K562 (cell line): ENCODE results near the gene GALT. TPM values are rescaled to one million over a fixed set of nuclear protein-coding genes. Genes with fewer than 3 reads are reported as not detected.

Experiments
- ATAC-seq: fragments of 200-7000 bp; cut with Tn5 transposase; 3 replicates; pipeline ENCODE4 v1.9.1; 2020; ENCODE audit warnings: moderate library complexity
- BruUV-seq: library from RNA; stranded (reverse); fragments of 400-500 nt; replicated peaks from 2 replicates; lab custom pipeline; 2021; lab: Mats Ljungman, UMichigan
- CTCF ChIA-PET: fragments of 300-600 bp; formaldehyde crosslinking; extraction: SDS; loops from one replicate; lab custom pipeline; 2021; ENCODE audit warnings: low intra/inter-chr PET ratio; lab: Yijun Ruan, JAX
- POLR2A ChIA-PET: fragments of 300-600, 350-650 bp; sonication (Branson Sonifier 250); formaldehyde crosslinking; extraction: SDS; loops from one replicate; lab custom pipeline; 2021; ENCODE audit warnings: antibody characterized with exemption, inconsistent platforms; lab: Yijun Ruan, JAX
- DNase-seq, 4 experiments: peaks; one replicate each; pipeline versions ENCODE4 v3.0.0 to v3.0.0-alpha.2; 2011 to 2018; ENCODE audit warnings: low spot score in 3 of 4, mixed read lengths in 3 of 4; ENCODE audit errors: extremely low read depth in 1 of 4
- FAIRE-seq: peaks from 2 replicates; lab custom pipeline; 2011; peaks lifted over from hg19 to GRCh38; lab: Jason Lieb, UNC
- H2AFZ ChIP-seq: 2 replicates; pipeline ENCODE4 v1.6.0; 2011; ENCODE audit warnings: low read depth, low read length, control low read depth, inconsistent platforms
- H3K27ac ChIP-seq: fragments of 200-600 bp; 3 replicates; pipeline ENCODE4 v1.8.0; 2011; ENCODE audit warnings: low read depth, mild to moderate bottlenecking, control low read depth, inconsistent platforms, low read length, moderate library complexity, mixed read lengths; ENCODE audit errors: extremely low read depth
- H3K27me3 ChIP-seq, 2 experiments: fragments of 300-600 bp in 1 of 2; 2 replicates in 1 of 2; 3 replicates in 1 of 2; pipeline versions ENCODE4 v1.6.0 to v1.8.0; 2011; ENCODE audit warnings: inconsistent platforms in 2 of 2, low read length in 2 of 2, mild to moderate bottlenecking in 1 of 2, mixed read lengths in 1 of 2, moderate library complexity in 1 of 2; ENCODE audit not compliant: control insufficient read depth in 2 of 2, insufficient read depth in 2 of 2
- H3K36me3 ChIP-seq: fragments of 300-600 bp; 3 replicates; pipeline ENCODE4 v1.8.0; 2011; ENCODE audit warnings: mild to moderate bottlenecking, low read length, inconsistent platforms; ENCODE audit not compliant: control insufficient read depth, insufficient read depth
- H3K4me1 ChIP-seq, 2 experiments: fragments of 200-600 bp in 1 of 2; replicated peaks in 1 of 2; 2 replicates in 1 of 2; 3 replicates in 1 of 2; pipeline versions ENCODE4 v1.5.1 to v1.8.0; 2011; ENCODE audit warnings: inconsistent platforms in 2 of 2, low read length in 2 of 2, mild to moderate bottlenecking in 1 of 2, mixed read lengths in 1 of 2, moderate library complexity in 1 of 2; ENCODE audit not compliant: control insufficient read depth in 2 of 2, insufficient read depth in 2 of 2
- H3K4me2 ChIP-seq: 2 replicates; pipeline ENCODE4 v1.6.1; 2011; ENCODE audit warnings: low read length, control low read depth, inconsistent platforms, mixed read lengths; ENCODE audit not compliant: insufficient read depth
- H3K4me3 ChIP-seq: fragments of 200-600 bp; sonication (generic), shearing (Covaris generic); 2 replicates; pipeline ENCODE4 v1.5.1; 2016; ENCODE audit warnings: control low read depth, inconsistent platforms
- H3K79me2 ChIP-seq: fragments of 200-600 bp; 3 replicates; pipeline ENCODE4 v1.8.0; 2011; ENCODE audit warnings: low read length, inconsistent platforms; ENCODE audit not compliant: control insufficient read depth, insufficient read depth
- H3K9ac ChIP-seq, 2 experiments: 2 replicates each; pipeline versions ENCODE4 v1.6.0 to v1.6.1; 2011; ENCODE audit warnings: low read depth in 2 of 2, low read length in 2 of 2, control low read depth in 1 of 2, inconsistent platforms in 1 of 2, mild to moderate bottlenecking in 1 of 2, mixed read lengths in 1 of 2; ENCODE audit not compliant: insufficient read depth in 1 of 2
- H3K9me1 ChIP-seq: one replicate; pipeline ENCODE4 v1.6.0; 2011; ENCODE audit warnings: inconsistent platforms, mild to moderate bottlenecking, low read length, moderate library complexity; ENCODE audit not compliant: control insufficient read depth, insufficient read depth
- H3K9me3 ChIP-seq: replicated peaks from 2 replicates; pipeline ENCODE4 v1.5.1; 2011; ENCODE audit warnings: low read depth, low read length, inconsistent platforms; ENCODE audit not compliant: control insufficient read depth, insufficient read depth
- H4K20me1 ChIP-seq: replicated peaks from 2 replicates; pipeline ENCODE4 v1.6.1; 2011; ENCODE audit warnings: low read length, inconsistent platforms, mixed read lengths; ENCODE audit not compliant: control insufficient read depth, insufficient read depth
- ARID1B ChIP-seq: fragments of 450-650 bp; IDR thresholded peaks from 2 replicates; pipeline ENCODE4 v1.6.1; 2016; ENCODE audit warnings: antibody characterized with exemption, mild to moderate bottlenecking, inconsistent platforms
- CSDE1 ChIP-seq, 2 experiments: fragments of 450-650 bp; IDR thresholded peaks; 2 replicates each; pipeline ENCODE4 v1.6.1; 2016; ENCODE audit warnings: mild to moderate bottlenecking in 1 of 2
- MEIS2 ChIP-seq: fragments of 450-650 bp; IDR thresholded peaks from 2 replicates; pipeline ENCODE4 v1.6.1; 2014; ENCODE audit warnings: mild to moderate bottlenecking; ENCODE audit not compliant: partially characterized antibody
- PHB2 ChIP-seq: fragments of 450-650 bp; IDR thresholded peaks from 2 replicates; pipeline ENCODE4 v1.6.1; 2017; ENCODE audit warnings: low read depth
- SAFB ChIP-seq: fragments of 200-400 bp; formaldehyde crosslinking; IDR thresholded peaks from 2 replicates; pipeline ENCODE4 v1.6.1; 2017; ENCODE audit warnings: low read depth, low read length, borderline replicate concordance
- SAFB2 ChIP-seq: fragments of 200-400 bp; formaldehyde crosslinking; IDR thresholded peaks from 2 replicates; pipeline ENCODE4 v1.6.1; 2018; ENCODE audit warnings: borderline replicate concordance, low read length, low read depth, moderate library complexity; ENCODE audit not compliant: severe bottlenecking
- XRCC4 ChIP-seq: IDR thresholded peaks from one replicate; pipeline ENCODE4 v1.6.1; 2011; ENCODE audit not compliant: insufficient read depth, insufficient read length; ENCODE audit errors: extremely low read depth
- ZNF280A ChIP-seq: fragments of 450-650 bp; IDR thresholded peaks from 2 replicates; pipeline ENCODE4 v1.6.1; 2018; ENCODE audit warnings: mild to moderate bottlenecking, low read depth; ENCODE audit not compliant: partially characterized antibody
- ZNF512 ChIP-seq: IDR thresholded peaks from 2 replicates; pipeline ENCODE4 v1.6.1; 2016; ENCODE audit warnings: missing genetic modification characterization, missing compliant biosample characterization
- WGBS: fragments of 100-300 bp; shearing (Covaris generic); methylation state at CpG from one replicate; pipeline ENCODE4 v1.1.6; 2016; ENCODE audit warnings: low coverage, mixed read lengths; ENCODE audit not compliant: insufficient coverage; ENCODE audit errors: missing lambda C conversion rate; 5-methylcytosine and 5-hydroxymethylcytosine counted together
- in situ Hi-C: fragments of 300-500 bp; cut with MboI; formaldehyde crosslinking; loops from 4 replicates; pipeline ENCODE4 v1.15.0; 2018; ENCODE audit warnings: inconsistent platforms, mixed read lengths
- intact Hi-C: fragments of 100-400 bp; cut with micrococcal nuclease; formaldehyde crosslinking; loops from 2 replicates; pipeline ENCODE4 v1.14.2; 2022
- polyA plus RNA-seq, 8 experiments: library from polyadenylated mRNA; depleted of rRNA in 4 of 8; stranded (reverse) in 5 of 8; unstranded in 3 of 8; fragments of >200 nt; fragmentation: Nextera tagmentation in 2 of 8; fragmentation: Illumina TruSeq in 1 of 8; extraction: Ambion mirVana in 2 of 8; extraction: Trizol in 1 of 8; gene quantifications; 2 replicates each; pipeline versions ENCODE4 v1.2.1 to v1.2.3, GENCODE V29; 2011 to 2014; ENCODE audit warnings: inconsistent platforms in 1 of 8, missing spikeins in 1 of 8
- total RNA-seq, 7 experiments: library from RNA; depleted of rRNA in 6 of 7; stranded (reverse); fragments of >200 nt in 6 of 7; fragmentation: Illumina TruSeq in 2 of 7; extraction: Trizol in 2 of 7; gene quantifications; 2 replicates each; pipeline versions ENCODE4 v1.2.1 to v1.2.3, GENCODE V29; 2011 to 2021; ENCODE audit warnings: low replicate concordance in 1 of 7
- TF ChIP-seq, protein P1 (sequence below): sonication (generic); formaldehyde crosslinking; IDR thresholded peaks from 2 replicates; pipeline ENCODE4 v1.8.0; 2022; ENCODE audit warnings: mild to moderate bottlenecking, missing genetic modification reagents
- TF ChIP-seq, protein P2 (sequence below): fragments of 450-650 bp; IDR thresholded peaks from 2 replicates; pipeline ENCODE4 v1.6.1; 2016; ENCODE audit warnings: missing biosample characterization, missing genetic modification characterization

GALT gene
- total and polyA plus RNA-seq, 9 of the 15 experiments (the other 6 are each of a cell fraction or from before 2014, with no cell fraction given), result 7.3 to 29.2 (median 15.6) TPM

DNA sequence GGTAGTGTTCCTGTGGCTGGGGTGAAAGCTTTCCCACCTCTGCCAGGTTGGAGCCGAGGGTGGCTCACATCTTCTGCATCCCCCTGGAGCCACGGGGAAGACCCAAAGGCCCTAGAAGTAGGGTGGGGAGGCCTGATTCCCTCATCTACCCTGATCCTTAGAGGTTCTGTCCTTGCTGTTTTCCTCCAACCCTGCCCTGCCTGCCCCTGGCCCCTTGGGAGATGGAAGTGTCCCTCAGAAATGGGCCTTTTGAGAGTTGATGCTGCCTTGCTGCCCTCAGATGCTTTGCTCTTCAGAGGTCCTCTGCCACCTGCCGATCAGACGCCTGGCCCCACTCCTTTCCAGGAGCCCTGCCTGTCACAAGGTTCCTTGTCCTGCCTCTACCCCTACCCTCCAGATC, 38.3 kb downstream of the GALT start:
- Histone ChIP-seq H3K27me3 (no peaks in the 10 kb centered on the region), H3K4me2 (no peak overlapping the region), H3K4me1 (no peaks in the 10 kb centered on the region), H2AFZ (no peak overlapping the region), H3K36me3 (no peaks in the 10 kb centered on the region), H3K79me2 (no peaks in the 10 kb centered on the region), H3K9me3 (no peaks in the 10 kb centered on the region), H3K27ac (no peak overlapping the region), H4K20me1 (no peaks in the 10 kb centered on the region), H3K9me1 (no peaks in the 10 kb centered on the region), H3K9ac (no peak overlapping the region)
- DNase-seq (no peak), FAIRE-seq (no peak)
- WGBS, result 11% methylated on average over 2 of the region's 4 CpGs
- ChIA-PET POLR2A (no interaction called here), CTCF (no interaction called here)
- BruUV-seq, result no TSS peak
- in situ Hi-C loops, result no loop called here
- TF ChIP-seq MEIS2, result no peak
- TF ChIP-seq, all 486 proteins: peak for 0
- intact Hi-C loops, result no loop called here
- no peak overlapping the region for H3K4me3 ChIP-seq
- ATAC-seq, result no peak

- no TSS peak for BruUV-seq
- H3K4me2 ChIP-seq, result no peak overlapping the region
- H3K36me3 ChIP-seq, result no peaks in the 10 kb centered on the region
- no peaks in the 10 kb centered on the region for H3K4me1 ChIP-seq
- no peak overlapping the region for H3K27ac ChIP-seq
- no peaks in the 10 kb centered on the region for H3K9me3 ChIP-seq
- no peaks in the 10 kb centered on the region for H3K9me1 ChIP-seq
- DNase-seq (no peak), FAIRE-seq (no peak), ATAC-seq (no peak)
- 31% methylated on average over 4 of the region's 4 CpGs for WGBS
- in situ Hi-C loops, result no loop called here
- H3K27me3 ChIP-seq, result no peaks in the 10 kb centered on the region
- no peaks in the 10 kb centered on the region for H4K20me1 ChIP-seq
- intact Hi-C loops, result no loop called here
- H2AFZ ChIP-seq, result no peak overlapping the region
- H3K9ac ChIP-seq, result no peak overlapping the region
- ChIA-PET CTCF (no interaction called here), POLR2A (interaction anchor here (0.6 to 0.8 kb wide), 3 partner anchors 52 to 300 kb away, joined by 3 read pairs; no protein-coding TSS in a partner anchor)
- H3K79me2 ChIP-seq, result no peaks in the 10 kb centered on the region
- H3K4me3 ChIP-seq, result no peak overlapping the region
- TF ChIP-seq ZNF280A (no peak), CSDE1 (IDR thresholded peaks at IDR 0.05) (no peak), ARID1B (no peak), SAFB (no peak), ZNF512 (tag) (no peak), SAFB2 (no peak), XRCC4 (no peak), PHB2 (no peak)
- TF ChIP-seq, protein P1, sequence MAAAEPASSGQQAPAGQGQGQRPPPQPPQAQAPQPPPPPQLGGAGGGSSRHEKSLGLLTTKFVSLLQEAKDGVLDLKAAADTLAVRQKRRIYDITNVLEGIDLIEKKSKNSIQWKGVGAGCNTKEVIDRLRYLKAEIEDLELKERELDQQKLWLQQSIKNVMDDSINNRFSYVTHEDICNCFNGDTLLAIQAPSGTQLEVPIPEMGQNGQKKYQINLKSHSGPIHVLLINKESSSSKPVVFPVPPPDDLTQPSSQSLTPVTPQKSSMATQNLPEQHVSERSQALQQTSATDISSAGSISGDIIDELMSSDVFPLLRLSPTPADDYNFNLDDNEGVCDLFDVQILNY (CRISPR knock-in tag), result no peak
- TF ChIP-seq, protein P2, sequence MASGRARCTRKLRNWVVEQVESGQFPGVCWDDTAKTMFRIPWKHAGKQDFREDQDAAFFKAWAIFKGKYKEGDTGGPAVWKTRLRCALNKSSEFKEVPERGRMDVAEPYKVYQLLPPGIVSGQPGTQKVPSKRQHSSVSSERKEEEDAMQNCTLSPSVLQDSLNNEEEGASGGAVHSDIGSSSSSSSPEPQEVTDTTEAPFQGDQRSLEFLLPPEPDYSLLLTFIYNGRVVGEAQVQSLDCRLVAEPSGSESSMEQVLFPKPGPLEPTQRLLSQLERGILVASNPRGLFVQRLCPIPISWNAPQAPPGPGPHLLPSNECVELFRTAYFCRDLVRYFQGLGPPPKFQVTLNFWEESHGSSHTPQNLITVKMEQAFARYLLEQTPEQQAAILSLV, result no peak
Observed at GRCh38 chr9:34685591-34685990, 39.1 kb downstream of the GALT start.
